22Rv1 (cell line): ENCODE data around the gene ACER3.

Experiments used
- H3K27ac ChIP-seq: fragments of 450-650 bp; 2 replicates; pipeline ENCODE4 v1.5.1; 2017
- ZFX ChIP-seq: fragments of 450-650 bp; IDR thresholded peaks from 2 replicates; pipeline ENCODE4 v1.6.1; 2017; ENCODE audit warnings: antibody characterized with exemption, borderline replicate concordance
- TF ChIP-seq, protein P1 (sequence below): fragments of 450-650 bp; IDR thresholded peaks from 2 replicates; pipeline ENCODE4 v1.5.1; 2017; ENCODE audit warnings: mild to moderate bottlenecking

ACER3 gene

GRCh38 chr11:76839311-76839710 is 21.4 kb upstream of the ACER3 start:
- H3K27ac ChIP-seq, result 0 out of 2 replicates have a peak overlapping the region, but pooled peaks have one; percentile 4
- TF ChIP-seq, protein P1, sequence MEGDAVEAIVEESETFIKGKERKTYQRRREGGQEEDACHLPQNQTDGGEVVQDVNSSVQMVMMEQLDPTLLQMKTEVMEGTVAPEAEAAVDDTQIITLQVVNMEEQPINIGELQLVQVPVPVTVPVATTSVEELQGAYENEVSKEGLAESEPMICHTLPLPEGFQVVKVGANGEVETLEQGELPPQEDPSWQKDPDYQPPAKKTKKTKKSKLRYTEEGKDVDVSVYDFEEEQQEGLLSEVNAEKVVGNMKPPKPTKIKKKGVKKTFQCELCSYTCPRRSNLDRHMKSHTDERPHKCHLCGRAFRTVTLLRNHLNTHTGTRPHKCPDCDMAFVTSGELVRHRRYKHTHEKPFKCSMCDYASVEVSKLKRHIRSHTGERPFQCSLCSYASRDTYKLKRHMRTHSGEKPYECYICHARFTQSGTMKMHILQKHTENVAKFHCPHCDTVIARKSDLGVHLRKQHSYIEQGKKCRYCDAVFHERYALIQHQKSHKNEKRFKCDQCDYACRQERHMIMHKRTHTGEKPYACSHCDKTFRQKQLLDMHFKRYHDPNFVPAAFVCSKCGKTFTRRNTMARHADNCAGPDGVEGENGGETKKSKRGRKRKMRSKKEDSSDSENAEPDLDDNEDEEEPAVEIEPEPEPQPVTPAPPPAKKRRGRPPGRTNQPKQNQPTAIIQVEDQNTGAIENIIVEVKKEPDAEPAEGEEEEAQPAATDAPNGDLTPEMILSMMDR, result no peak
- TF ChIP-seq ZFX, result no peak

DNA sequence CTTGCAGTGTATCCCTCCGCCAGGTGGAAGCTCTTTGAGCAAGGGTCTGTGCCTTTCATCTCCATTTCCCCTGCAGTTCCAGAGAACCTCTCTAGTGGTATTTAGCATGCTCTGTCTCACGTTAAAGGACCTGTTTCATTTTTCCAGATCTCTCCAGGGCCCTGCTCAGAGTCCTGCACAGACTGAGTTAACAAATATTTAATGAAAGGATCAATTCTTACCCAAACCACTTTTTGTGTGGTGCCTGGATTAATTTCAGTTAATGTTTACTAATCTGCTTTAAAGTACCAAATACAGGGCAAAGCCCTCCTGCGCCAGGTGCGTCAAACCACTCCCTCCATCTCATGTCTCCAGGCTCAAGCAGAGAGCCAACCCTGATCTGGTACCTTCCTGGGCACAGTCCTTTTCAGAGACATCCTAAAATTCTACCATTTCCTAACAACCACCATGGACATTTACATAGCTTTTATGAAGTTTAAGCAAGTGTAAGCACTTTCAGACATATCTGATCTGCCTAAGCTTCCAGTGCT is 18.7 kb upstream of the ACER3 start:
- H3K27ac ChIP-seq, result no peak overlapping the region
- TF ChIP-seq ZFX, result no peak
- TF ChIP-seq, protein P1, result no peak

DNA sequence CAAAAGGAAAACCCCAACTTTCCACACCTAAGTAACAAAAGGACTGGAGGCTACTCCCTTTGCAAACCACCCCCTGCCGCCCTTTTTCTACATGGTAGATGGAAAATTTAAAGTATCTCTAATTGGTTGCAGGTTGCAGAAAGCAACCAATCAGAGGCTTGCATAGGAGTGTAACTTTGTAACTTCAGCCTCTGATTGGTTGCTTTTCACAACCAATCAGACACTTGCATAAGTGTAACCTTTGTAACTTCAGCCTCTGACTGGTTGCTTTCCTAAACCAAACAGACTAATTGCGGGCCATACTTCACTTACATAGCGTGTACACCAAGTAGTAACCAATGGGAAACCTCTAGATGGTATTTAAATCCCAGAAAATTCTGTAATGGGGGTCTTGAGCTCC is 16.8 kb upstream of the ACER3 start:
- TF ChIP-seq, protein P1, result no peak
- no peak for TF ChIP-seq ZFX
- H3K27ac ChIP-seq, result no peak overlapping the region

GRCh38 chr11:76844511-76844910 is 16.2 kb upstream of the ACER3 start:
- no peak overlapping the region for H3K27ac ChIP-seq
- TF ChIP-seq, protein P1, result no peak
- TF ChIP-seq ZFX, result no peak

DNA sequence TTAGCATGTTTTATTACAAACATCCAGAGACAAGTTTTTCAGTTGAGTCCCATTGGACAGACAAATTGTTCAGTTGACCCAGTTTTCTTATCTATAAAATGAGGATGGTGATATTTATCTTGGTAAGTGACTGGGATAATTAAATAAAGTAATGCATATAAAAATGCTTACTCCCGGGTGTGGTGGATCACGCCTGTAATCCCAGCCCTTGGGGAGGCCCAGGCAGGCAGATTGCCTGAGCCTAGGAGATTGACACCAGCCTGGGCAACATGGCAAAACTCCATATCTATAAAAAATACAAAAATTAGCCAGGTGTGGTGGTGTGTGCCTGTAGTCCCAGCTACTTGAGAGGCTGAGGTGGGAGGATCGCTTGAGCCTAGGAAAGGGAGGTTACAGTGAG is 15.6 kb upstream of the ACER3 start:
- TF ChIP-seq, protein P1, result no peak
- TF ChIP-seq ZFX, result no peak
- H3K27ac ChIP-seq, result no peak overlapping the region

DNA sequence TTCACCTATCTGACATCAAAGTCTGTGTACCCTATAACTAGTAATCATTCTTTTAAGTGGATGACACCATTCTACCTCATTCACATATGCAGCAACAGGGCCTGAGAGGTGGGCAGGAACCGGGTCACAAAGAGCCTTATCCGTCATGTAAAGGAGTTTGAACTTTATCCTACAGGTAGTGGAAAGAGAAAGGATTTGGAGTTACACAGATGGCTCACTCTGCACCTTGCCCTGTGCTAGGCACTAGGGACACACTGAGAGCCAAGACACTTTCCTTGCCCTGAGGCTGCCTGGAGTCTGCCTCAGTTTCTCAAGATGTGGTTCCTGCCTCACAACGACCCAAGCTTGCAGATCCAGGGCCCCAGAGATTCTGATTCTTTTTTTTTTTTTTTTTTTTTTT is 14.3 kb upstream of the ACER3 start:
- TF ChIP-seq ZFX, result no peak
- TF ChIP-seq, protein P1, result no peak
- no peak overlapping the region for H3K27ac ChIP-seq

DNA sequence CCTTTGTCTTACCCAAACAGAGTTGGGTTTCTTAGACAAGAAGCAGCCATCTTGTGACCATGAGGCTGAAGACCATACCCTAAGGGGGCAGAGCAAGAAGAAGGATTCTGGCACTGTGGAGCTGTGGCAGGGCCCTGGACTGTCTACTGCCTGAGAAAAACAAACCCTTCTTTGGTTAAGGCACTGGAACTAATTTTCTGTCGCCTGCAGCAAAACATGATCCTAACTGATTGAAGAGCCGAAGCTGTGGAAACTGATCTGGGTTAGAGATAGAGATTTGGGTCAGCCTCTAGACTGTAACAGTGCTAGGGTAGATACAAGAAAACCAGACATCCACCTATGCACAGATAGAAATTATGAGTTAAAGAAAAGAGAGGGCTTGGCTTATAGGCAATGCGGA is 11.3 kb upstream of the ACER3 start:
- TF ChIP-seq, protein P1, result no peak
- no peak for TF ChIP-seq ZFX

More for the DNA sequence above, 11.3 kb upstream of the ACER3 start:
- H3K27ac ChIP-seq, result no peak overlapping the region
